ENCODE data around the gene RREB1.

RREB1 gene

GRCh38 chr6:7188492-7188891 is 80.7 kb downstream of the RREB1 start:
- TF ChIP-seq CTCF (IDR thresholded peaks at IDR 0.05; ENCODE audit: low read depth, low read length, poor library complexity, severe bottlenecking) (no peak), EZH2phosphoT487 (IDR thresholded peaks at IDR 0.05; ENCODE audit: borderline replicate concordance, low read length) (no peak)

GRCh38 chr6:7189101-7189758 is 81.5 kb downstream of the RREB1 start:
- no peak overlapping the region for H3K4me3 ChIP-seq (ENCODE audit: low read length)
- no peak overlapping the region for H3K27ac ChIP-seq (ENCODE audit: low read depth, low read length)
- no peaks in the 10 kb centered on the region for H3K9me2 ChIP-seq (replicated peaks; ENCODE audit: control insufficient read depth, low read length)
- no peak overlapping the region for H3K4me2 ChIP-seq (ENCODE audit: low read length)
- TF ChIP-seq EZH2phosphoT487 (IDR thresholded peaks at IDR 0.05; ENCODE audit: borderline replicate concordance, low read length) (no peak), CTCF (IDR thresholded peaks at IDR 0.05; ENCODE audit: low read depth, low read length, poor library complexity, severe bottlenecking) (no peak)
- no peaks in the 10 kb centered on the region for H3K27me3 ChIP-seq (ENCODE audit: control insufficient read depth, low read length)
- H3K79me2 ChIP-seq (ENCODE audit: control insufficient read depth, low read length), result no peaks in the 10 kb centered on the region
- no peaks in the 10 kb centered on the region for H4K20me1 ChIP-seq (ENCODE audit: control insufficient read depth, insufficient read depth, low read depth, low read length)
- H3K9me3 ChIP-seq (ENCODE audit: control insufficient read depth, insufficient read depth, low read length), result no peaks in the 10 kb centered on the region
- peaks cover 7% of the 10 kb centered on the region for H3K4me1 ChIP-seq (ENCODE audit: control insufficient read depth, low read length)
- H3F3A ChIP-seq (ENCODE audit: control insufficient read depth, insufficient read depth), result peaks cover 3% of the 10 kb centered on the region; the same call in 1 of the 2 replicates
- H3K36me3 ChIP-seq (ENCODE audit: control insufficient read depth, low read length), result peaks cover 35% of the 10 kb centered on the region

More at GRCh38 chr6:7188492-7188891, 80.7 kb downstream of the RREB1 start:
- Histone ChIP-seq H3K36me3 (ENCODE audit: control insufficient read depth, low read length) (peaks cover 39% of the 10 kb centered on the region), H3K4me3 (ENCODE audit: low read length) (no peak overlapping the region), H3K4me1 (ENCODE audit: control insufficient read depth, low read length) (peaks cover 7% of the 10 kb centered on the region), H3F3A (ENCODE audit: control insufficient read depth, insufficient read depth) (peaks cover 3% of the 10 kb centered on the region; the same call in 1 of the 2 replicates), H3K4me2 (ENCODE audit: low read length) (no peak overlapping the region), H4K20me1 (ENCODE audit: control insufficient read depth, insufficient read depth, low read depth, low read length) (no peaks in the 10 kb centered on the region), H3K9me3 (ENCODE audit: control insufficient read depth, insufficient read depth, low read length) (no peaks in the 10 kb centered on the region), H3K27ac (ENCODE audit: low read depth, low read length) (no peak overlapping the region), H3K27me3 (ENCODE audit: control insufficient read depth, low read length) (no peaks in the 10 kb centered on the region), H3K79me2 (ENCODE audit: control insufficient read depth, low read length) (no peaks in the 10 kb centered on the region), H3K9me2 (replicated peaks; ENCODE audit: control insufficient read depth, low read length) (no peaks in the 10 kb centered on the region)

- H3K4me3 ChIP-seq (ENCODE audit: low read length), result no peak overlapping the region
- H3K27ac ChIP-seq (ENCODE audit: low read depth, low read length), result no peak overlapping the region
- H3K36me3 ChIP-seq (ENCODE audit: control insufficient read depth, low read length), result peaks cover 29% of the 10 kb centered on the region
- TF ChIP-seq CTCF (IDR thresholded peaks at IDR 0.05; ENCODE audit: low read depth, low read length, poor library complexity, severe bottlenecking) (no peak), EZH2phosphoT487 (IDR thresholded peaks at IDR 0.05; ENCODE audit: borderline replicate concordance, low read length) (no peak)
- H3K4me1 ChIP-seq (ENCODE audit: control insufficient read depth, low read length), result peaks cover 7% of the 10 kb centered on the region
- H3K27me3 ChIP-seq (ENCODE audit: control insufficient read depth, low read length), result no peaks in the 10 kb centered on the region
- no peaks in the 10 kb centered on the region for H3K9me3 ChIP-seq (ENCODE audit: control insufficient read depth, insufficient read depth, low read length)
- H3F3A ChIP-seq (ENCODE audit: control insufficient read depth, insufficient read depth), result peaks cover 3% of the 10 kb centered on the region; the same call in 1 of the 2 replicates
- no peak overlapping the region for H3K4me2 ChIP-seq (ENCODE audit: low read length)
- H4K20me1 ChIP-seq (ENCODE audit: control insufficient read depth, insufficient read depth, low read depth, low read length), result no peaks in the 10 kb centered on the region
- H3K9me2 ChIP-seq (replicated peaks; ENCODE audit: control insufficient read depth, low read length), result no peaks in the 10 kb centered on the region
- no peaks in the 10 kb centered on the region for H3K79me2 ChIP-seq (ENCODE audit: control insufficient read depth, low read length)
These were observed 83.0 kb downstream of the RREB1 start for GRCh38 chr6:7190791-7191190.
